ENCODE data around the gene P3H4. TPM values are rescaled to one million over a fixed set of nuclear protein-coding genes. Genes with fewer than 3 reads are reported as not detected.

Gene P3H4
- total RNA-seq, 6 experiments from 2014 or later, result 1.8 to 3.8 (median 2.8) TPM

DNA sequence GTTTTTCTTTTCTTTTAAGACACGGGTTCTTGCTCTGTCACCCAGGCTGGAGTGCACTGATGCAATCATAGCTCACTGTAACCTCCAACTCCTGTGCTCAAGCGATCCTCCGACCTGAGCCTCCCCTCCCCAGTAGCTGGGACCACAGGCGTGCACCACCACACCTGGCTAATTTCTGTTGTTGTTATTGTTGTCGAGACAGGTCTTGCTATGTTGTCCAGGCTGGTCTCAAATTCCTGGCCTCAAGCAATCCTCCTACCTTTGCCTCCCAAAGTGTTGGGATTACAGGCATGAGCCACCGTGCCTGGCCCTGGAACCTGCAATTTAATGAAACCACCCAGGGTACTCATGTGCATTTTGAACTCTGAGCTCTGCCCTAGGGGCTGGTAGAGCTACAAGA, 49.4 kb downstream of the P3H4 start:
- ATAC-seq (no peak), DNase-seq (no peak)
- no peaks in the 10 kb centered on the region for H3K9me3 ChIP-seq
- H3K27ac ChIP-seq, result no peak overlapping the region
- no peaks in the 10 kb centered on the region for H3K4me1 ChIP-seq
- 75% methylated on average over 6 of the region's 6 CpGs for WGBS (ENCODE audit: insufficient coverage, low coverage, low lambda C conversion rate, missing lambda C conversion rate)
- peaks cover 0 to 97% (median 53%) of the 10 kb centered on the region in 4 donors for H3K36me3 ChIP-seq
- no peak overlapping the region for H3K4me3 ChIP-seq
- intact Hi-C loops (cut with DNase I), result no loop called here
- H3K27me3 ChIP-seq, result no peaks in the 10 kb centered on the region
- TF ChIP-seq POLR2A (IDR thresholded peaks at IDR 0.05), result no peak
- TF ChIP-seq, protein P1, sequence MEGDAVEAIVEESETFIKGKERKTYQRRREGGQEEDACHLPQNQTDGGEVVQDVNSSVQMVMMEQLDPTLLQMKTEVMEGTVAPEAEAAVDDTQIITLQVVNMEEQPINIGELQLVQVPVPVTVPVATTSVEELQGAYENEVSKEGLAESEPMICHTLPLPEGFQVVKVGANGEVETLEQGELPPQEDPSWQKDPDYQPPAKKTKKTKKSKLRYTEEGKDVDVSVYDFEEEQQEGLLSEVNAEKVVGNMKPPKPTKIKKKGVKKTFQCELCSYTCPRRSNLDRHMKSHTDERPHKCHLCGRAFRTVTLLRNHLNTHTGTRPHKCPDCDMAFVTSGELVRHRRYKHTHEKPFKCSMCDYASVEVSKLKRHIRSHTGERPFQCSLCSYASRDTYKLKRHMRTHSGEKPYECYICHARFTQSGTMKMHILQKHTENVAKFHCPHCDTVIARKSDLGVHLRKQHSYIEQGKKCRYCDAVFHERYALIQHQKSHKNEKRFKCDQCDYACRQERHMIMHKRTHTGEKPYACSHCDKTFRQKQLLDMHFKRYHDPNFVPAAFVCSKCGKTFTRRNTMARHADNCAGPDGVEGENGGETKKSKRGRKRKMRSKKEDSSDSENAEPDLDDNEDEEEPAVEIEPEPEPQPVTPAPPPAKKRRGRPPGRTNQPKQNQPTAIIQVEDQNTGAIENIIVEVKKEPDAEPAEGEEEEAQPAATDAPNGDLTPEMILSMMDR (IDR thresholded peaks at IDR 0.05), result no peak

DNA sequence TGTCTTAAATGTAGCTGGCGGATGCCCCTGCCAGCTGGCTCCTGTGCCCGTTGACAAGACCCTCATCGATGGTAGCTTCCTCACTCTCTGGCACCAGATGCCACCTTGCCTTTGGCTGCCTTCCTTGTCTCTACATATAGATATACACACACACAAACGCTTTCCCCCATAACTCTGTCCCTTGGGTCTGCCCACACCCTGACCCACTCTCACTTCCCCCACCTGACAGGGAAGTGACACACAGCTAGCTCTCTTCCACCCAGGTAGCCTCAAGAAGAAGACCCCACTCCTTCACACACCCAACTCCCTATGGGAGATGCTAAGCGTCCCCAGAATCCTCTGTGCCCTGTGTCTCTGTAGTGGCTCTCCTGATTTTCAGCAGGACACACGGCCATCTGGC, 50.9 kb downstream of the P3H4 start:
- Histone ChIP-seq H3K27ac (no peak overlapping the region), H3K4me1 (no peaks in the 10 kb centered on the region), H3K36me3 (peaks cover 0 to 96% (median 53%) of the 10 kb centered on the region in 4 donors), H3K27me3 (no peaks in the 10 kb centered on the region), H3K4me3 (no peak overlapping the region), H3K9me3 (no peaks in the 10 kb centered on the region)
- ATAC-seq, result no peak
- no peak for DNase-seq
- WGBS (ENCODE audit: insufficient coverage, low coverage, low lambda C conversion rate, missing lambda C conversion rate), result 96% methylated on average over 3 of the region's 6 CpGs
- TF ChIP-seq, protein P1 (IDR thresholded peaks at IDR 0.05), result no peak
- no peak for TF ChIP-seq POLR2A (IDR thresholded peaks at IDR 0.05)
- intact Hi-C loops (cut with DNase I), result no loop called here

DNA sequence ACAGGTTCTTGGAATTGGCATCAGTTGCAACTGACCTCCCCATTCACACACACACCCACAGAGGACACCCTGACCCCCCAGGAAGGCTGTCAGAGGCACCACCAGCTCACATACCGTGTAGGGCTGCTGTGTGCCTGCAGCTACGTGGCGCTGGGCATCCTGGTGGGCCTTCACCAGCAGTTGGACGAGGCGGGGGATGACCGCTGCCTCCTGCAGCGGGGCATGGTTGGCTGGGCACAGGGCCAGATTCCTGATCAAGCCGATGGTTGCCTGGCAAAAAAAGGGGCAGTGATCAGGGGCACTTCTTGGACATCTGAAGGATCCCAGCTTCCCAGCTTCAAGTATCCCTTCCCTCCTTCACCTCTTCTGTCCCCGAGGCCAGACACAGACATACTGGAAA, 53.1 kb downstream of the P3H4 start:
- TF ChIP-seq, protein P1 (IDR thresholded peaks at IDR 0.05), result no peak
- TF ChIP-seq POLR2A (IDR thresholded peaks at IDR 0.05), result no peak
- H3K4me1 ChIP-seq, result no peaks in the 10 kb centered on the region
- H3K9me3 ChIP-seq, result no peaks in the 10 kb centered on the region
- no peak for DNase-seq
- H3K27ac ChIP-seq, result no peak overlapping the region
- intact Hi-C loops (cut with DNase I), result no loop called here
- no peaks in the 10 kb centered on the region for H3K27me3 ChIP-seq
- no peak for ATAC-seq
- H3K4me3 ChIP-seq, result no peak overlapping the region
- H3K36me3 ChIP-seq, result peaks cover 2 to 81% (median 47%) of the 10 kb centered on the region in 4 donors
- WGBS (ENCODE audit: insufficient coverage, low coverage, low lambda C conversion rate, missing lambda C conversion rate), result 67% methylated on average over 1 of the region's 9 CpGs

DNA sequence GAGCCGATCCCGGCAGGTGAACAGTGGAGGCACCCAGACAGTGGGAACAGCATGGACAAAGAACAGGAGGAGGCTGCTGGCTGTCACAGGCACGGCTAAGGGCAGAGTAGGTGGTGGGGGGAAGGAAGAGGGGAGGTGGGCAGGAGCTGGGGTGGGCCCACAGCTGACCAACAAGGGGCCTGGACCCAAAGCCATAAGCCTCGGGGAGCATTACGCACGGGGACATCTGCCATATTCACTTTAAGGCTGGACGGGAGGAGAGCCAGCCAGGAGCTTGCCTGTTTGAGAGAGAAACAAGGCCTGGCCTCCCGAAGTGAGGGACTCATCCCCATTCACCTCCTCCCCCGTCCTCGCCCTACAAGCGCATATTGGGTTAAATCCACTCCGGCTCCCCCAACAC, 57.7 kb downstream of the P3H4 start:
- WGBS (ENCODE audit: insufficient coverage, low coverage, low lambda C conversion rate, missing lambda C conversion rate), result 80% methylated on average over 5 of the region's 12 CpGs
- TF ChIP-seq, protein P1 (IDR thresholded peaks at IDR 0.05), result no peak
- no peak for TF ChIP-seq POLR2A (IDR thresholded peaks at IDR 0.05)
- Histone ChIP-seq H3K27me3 (no peaks in the 10 kb centered on the region), H3K9me3 (no peaks in the 10 kb centered on the region), H3K4me3 (no peak overlapping the region), H3K36me3 (peaks cover 2 to 40% (median 20%) of the 10 kb centered on the region in 4 donors), H3K27ac (no peak overlapping the region), H3K4me1 (no peaks in the 10 kb centered on the region)
- intact Hi-C loops (cut with DNase I), result no loop called here
- DNase-seq (no peak), ATAC-seq (peak in 2 of 4 donors; percentile 7 to 13)

Other genes starting within 250 kb of the P3H4 start
- gene KRT9, start 239.9 kb downstream of the P3H4 start, total RNA-seq, result not detected
- under 1 TPM in 1 of 6 experiments, not detected in 5; 0.24 TPM for gene KRT14, start 225.1 kb downstream of the P3H4 start, total RNA-seq
- gene KRT16, start 199.2 kb downstream of the P3H4 start, total RNA-seq, result not detected
- gene KRT17, start 187.4 kb downstream of the P3H4 start, total RNA-seq, result not detected
- gene EIF1, start 123.1 kb downstream of the P3H4 start, total RNA-seq, result 100 to 1,000 TPM; 284 to 454 (median 404) TPM
- gene GAST, start 99.6 kb downstream of the P3H4 start, total RNA-seq, result not detected
- gene HAP1, start 77.3 kb downstream of the P3H4 start, total RNA-seq, result under 1 TPM in 3 of 6 experiments, not detected in 3; 0.07 to 0.10 (median 0.07) TPM
- 10 to 100 TPM; 54.3 to 74.8 (median 65.7) TPM for gene JUP, start 25.2 kb downstream of the P3H4 start, total RNA-seq
- 1 to 10 TPM; 2.4 to 5.1 (median 4.0) TPM for gene FKBP10, start 1.1 kb upstream of the P3H4 start, total RNA-seq
- 10 to 100 TPM; 19.9 to 30.7 (median 23.1) TPM for gene NT5C3B, start 24.3 kb upstream of the P3H4 start, total RNA-seq
- gene KLHL10, start 25.9 kb upstream of the P3H4 start, total RNA-seq, result not detected
- 1 to 10 TPM; 2.9 to 7.0 (median 5.7) TPM for gene KLHL11, start 53.5 kb upstream of the P3H4 start, total RNA-seq
- 10 to 100 TPM; 16.6 to 95.9 (median 33.6) TPM for gene ACLY, start 107.0 kb upstream of the P3H4 start, total RNA-seq
- gene ODAD4, start 118.7 kb upstream of the P3H4 start, total RNA-seq, result under 1 TPM in 3 of 6 experiments, not detected in 3; 0.12 to 0.13 (median 0.12) TPM
- gene CNP, start 154.8 kb upstream of the P3H4 start, total RNA-seq, result 10 to 100 TPM; 30.1 to 42.7 (median 33.0) TPM
- gene DNAJC7, start 205.5 kb upstream of the P3H4 start, total RNA-seq, result 10 to 100 TPM; 32.7 to 40.3 (median 35.2) TPM
- gene NKIRAS2, start 208.1 kb upstream of the P3H4 start, total RNA-seq, result 10 to 100 TPM; 11.1 to 27.0 (median 12.3) TPM
- gene C17orf113, start 238.7 kb upstream of the P3H4 start, total RNA-seq, result under 1 TPM; 0.06 to 0.42 (median 0.12) TPM

Data from right lobe of liver (tissue), 6 donors.